ENCODE data around the gene CTNNA2. TPM values are rescaled to one million over a fixed set of nuclear protein-coding genes. Genes with fewer than 3 reads are reported as not detected.

CTNNA2 gene
- total RNA-seq, 2 donors from 2014 or later, result not detected

DNA sequence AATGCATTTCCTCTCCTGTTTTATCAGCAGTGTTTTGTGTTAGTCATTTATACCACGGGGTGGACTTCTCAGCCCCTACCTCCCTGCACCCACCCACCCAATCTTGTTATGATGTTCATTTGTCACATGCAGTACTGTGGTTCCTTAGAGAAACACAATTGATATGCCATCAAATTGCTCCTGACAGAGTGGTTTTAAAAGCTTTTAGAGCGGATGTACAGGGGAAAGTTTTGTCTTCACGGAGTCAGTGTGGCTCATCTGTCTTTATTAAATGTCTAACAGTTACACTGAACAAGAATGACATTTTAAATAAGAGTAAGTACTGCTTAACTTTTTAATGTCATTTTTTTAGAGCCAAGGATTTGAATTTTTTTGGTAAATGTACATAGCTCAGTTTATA, 634.8 kb downstream of the CTNNA2 start:
- intact Hi-C loops (cut with DNase I), result no loop called here
- no peak for DNase-seq
- ATAC-seq, result no peak

- DNase-seq (no peak), ATAC-seq (no peak)
- intact Hi-C loops (cut with DNase I), result no loop called here
Observed at GRCh38 chr2:80148906-80149305, 636.1 kb downstream of the CTNNA2 start.

- intact Hi-C loops (cut with DNase I), result no loop called here
- ATAC-seq, result no peak
- no peak for DNase-seq
Observed at GRCh38 chr2:80149991-80150390, 637.1 kb downstream of the CTNNA2 start.

DNA sequence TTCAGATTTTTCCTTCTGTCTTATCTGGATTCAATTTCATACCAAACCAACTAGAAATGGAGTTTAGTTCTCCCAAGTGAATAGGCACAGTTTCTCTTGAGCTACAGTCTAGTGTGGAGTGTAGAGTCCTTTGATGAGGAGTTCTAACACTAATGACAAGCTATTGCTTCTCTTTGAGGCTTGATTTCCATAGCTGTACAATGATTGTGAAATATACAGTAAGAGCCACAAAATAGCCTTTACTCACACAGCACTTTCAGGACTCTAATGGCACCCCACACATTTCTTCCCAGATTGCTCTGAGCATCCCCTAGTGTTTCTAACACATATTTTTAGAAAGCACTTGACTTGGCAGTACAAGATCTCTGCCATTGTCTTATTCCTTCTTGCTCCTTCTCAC, 638.4 kb downstream of the CTNNA2 start:
- ATAC-seq (no peak), DNase-seq (no peak)
- intact Hi-C loops (cut with DNase I), result no loop called here

DNA sequence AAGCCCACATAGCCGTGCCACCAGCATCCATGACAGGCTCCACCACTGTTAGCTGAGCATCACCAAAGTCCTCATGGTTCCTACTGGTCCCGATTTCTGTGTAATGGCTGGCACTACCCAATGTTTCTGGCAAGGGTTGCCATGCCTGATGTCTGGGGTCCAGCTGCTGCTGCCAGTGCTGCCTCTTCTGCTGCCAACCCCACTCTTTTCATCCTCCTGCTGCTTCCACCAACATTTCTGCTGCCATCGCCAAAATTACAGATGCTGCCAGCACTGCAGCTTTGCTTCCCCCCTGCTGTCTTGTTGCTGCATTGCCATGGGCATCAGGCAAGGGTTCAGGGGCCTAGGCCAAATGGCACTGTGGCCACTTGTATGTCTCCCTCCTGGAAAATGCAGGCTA, 638.8 kb downstream of the CTNNA2 start:
- intact Hi-C loops (cut with DNase I), result no loop called here
- DNase-seq (no peak), ATAC-seq (no peak)

GRCh38 chr2:80153151-80153550, 640.3 kb downstream of the CTNNA2 start:
- intact Hi-C loops (cut with DNase I), result no loop called here
- ATAC-seq (no peak), DNase-seq (no peak)

GRCh38 chr2:80153768-80154167, 640.9 kb downstream of the CTNNA2 start:
- ATAC-seq, result no peak
- intact Hi-C loops (cut with DNase I), result no loop called here

GRCh38 chr2:80154231-80154915, 641.5 kb downstream of the CTNNA2 start:
- DNase-seq (no peak), ATAC-seq (no peak)
- intact Hi-C loops (cut with DNase I), result no loop called here

More at GRCh38 chr2:80153768-80154167, 640.9 kb downstream of the CTNNA2 start:
- no peak for DNase-seq

DNA sequence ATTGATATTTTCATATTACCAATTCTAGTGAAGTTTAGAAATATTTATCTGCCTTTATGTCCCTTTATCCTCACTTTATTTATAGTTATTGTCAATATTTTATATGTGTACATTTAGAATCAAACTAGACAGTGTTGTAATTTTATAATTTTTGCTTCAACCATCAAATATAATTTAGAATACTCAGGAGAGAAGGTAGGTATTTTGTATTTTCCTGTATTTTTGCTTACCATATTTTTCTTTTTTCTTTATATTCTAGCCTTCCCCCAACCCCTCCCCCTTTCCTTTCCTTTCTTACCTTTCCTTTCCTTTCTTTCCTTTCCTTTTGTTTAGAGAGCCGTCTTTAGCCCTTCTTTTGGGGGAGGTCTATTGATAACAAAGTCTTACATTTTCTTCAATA, 651.5 kb downstream of the CTNNA2 start:
- ATAC-seq, result no peak
- intact Hi-C loops (cut with DNase I), result no loop called here
- DNase-seq, result no peak

DNA sequence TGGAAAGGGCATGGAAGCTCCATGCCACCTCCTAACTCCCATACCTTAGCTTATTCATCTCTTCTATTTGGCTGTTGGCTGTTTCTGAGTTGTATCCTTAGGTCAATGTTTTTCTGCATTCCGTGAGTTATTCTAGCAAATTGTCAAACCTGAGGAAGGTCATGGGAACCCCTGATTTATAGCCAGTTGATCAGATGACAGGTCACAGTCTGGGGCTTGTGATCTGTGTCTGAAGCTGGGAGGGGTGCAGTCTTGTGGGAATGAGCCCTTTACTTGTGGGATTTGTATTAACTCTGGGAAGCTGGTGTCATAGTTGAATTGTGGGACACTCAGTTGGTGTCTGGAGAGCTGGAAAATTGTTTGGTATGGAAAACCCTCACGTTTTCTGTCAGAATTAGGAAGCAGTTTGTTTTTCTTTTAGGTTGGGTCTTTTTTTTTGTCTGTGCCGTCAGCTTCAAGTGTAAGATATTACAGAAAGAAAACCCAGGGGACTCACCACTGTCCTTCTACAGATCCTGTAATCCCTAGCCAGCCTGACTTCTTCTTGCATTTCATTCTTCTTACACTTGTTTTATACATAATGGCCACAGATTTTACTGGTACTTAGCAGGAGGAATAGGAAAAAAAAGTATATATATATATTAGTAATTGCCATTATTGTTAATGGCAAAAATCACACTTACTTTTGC, 653.8 kb downstream of the CTNNA2 start:
- no peak for DNase-seq
- no peak for ATAC-seq
- intact Hi-C loops (cut with DNase I), result no loop called here

- intact Hi-C loops (cut with DNase I), result no loop called here
- no peak for ATAC-seq
- DNase-seq, result no peak
Observed at GRCh38 chr2:80167284-80167808, 654.5 kb downstream of the CTNNA2 start.

- intact Hi-C loops (cut with DNase I), result no loop called here
- DNase-seq (no peak), ATAC-seq (no peak)
Observed at GRCh38 chr2:80168037-80168436, 655.2 kb downstream of the CTNNA2 start.

- no peak for DNase-seq
- intact Hi-C loops (cut with DNase I), result no loop called here
- ATAC-seq, result no peak
Observed at GRCh38 chr2:80168801-80169200, 656.0 kb downstream of the CTNNA2 start.

DNA sequence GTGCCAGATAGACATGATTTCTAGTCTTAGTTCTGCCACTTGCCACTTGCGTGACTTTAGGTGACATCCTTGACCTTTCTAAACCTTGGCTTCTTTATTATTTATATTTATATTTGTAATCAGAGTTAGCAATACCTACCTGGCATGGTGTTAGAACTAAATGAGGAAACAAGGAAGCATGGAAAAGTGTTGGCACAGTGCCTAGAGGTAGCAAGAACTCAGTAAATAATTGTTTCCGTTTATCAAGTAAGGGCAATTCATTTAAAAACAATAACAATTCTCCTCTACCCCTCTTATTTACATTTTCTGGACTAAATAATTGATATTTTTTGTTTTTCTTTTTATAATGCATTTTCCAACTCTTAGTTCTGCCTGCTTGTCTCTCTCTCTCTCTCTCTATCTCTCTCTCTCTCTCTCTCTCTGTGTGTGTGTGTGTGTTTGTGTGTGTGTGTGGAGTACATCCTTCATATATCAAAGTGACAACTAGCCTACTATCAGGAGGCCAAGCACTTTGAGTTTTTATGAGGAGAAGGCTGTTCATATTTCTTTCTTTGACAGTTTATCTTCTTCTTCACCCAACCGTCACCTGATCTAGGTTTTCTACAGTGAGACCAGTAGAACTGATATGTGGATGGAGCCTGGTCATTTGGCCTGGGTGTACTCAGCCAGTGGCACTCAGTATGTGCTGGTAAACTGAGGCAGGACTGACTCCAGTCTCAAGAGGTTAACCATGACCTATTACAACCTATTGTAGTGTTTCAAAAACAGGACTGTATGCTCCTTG, 657.2 kb downstream of the CTNNA2 start:
- intact Hi-C loops (cut with DNase I), result no loop called here
- no peak for DNase-seq

GRCh38 chr2:80185091-80185490, 672.2 kb downstream of the CTNNA2 start:
- intact Hi-C loops (cut with DNase I), result no loop called here
- no peak for ATAC-seq
- no peak for DNase-seq

More for the DNA sequence above, 657.2 kb downstream of the CTNNA2 start:
- ATAC-seq, result no peak

- intact Hi-C loops (cut with DNase I), result no loop called here
- ATAC-seq (peak in 1 of 2 donors; percentile 32), DNase-seq (no peak)
Observed at GRCh38 chr2:80186262-80186661, 673.4 kb downstream of the CTNNA2 start.

DNA sequence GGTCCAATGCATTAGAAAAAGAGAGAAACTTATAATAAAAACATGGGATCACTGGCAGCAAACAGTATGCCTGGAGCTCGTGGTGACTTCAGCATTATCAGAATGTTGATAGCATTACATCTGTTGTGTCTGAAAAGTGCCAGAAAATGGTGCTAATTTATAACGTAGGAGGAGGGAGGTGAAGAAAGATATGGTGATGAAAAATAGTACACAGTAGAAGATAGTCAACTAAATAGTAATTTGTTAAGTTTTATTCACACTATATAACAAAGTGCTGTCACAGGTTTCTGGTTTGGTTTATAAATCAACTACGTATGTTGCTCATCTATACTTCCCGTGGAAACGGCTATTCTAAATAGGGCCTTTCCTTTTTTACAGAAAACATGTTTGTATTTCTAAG, 674.3 kb downstream of the CTNNA2 start:
- DNase-seq, result no peak

DNA sequence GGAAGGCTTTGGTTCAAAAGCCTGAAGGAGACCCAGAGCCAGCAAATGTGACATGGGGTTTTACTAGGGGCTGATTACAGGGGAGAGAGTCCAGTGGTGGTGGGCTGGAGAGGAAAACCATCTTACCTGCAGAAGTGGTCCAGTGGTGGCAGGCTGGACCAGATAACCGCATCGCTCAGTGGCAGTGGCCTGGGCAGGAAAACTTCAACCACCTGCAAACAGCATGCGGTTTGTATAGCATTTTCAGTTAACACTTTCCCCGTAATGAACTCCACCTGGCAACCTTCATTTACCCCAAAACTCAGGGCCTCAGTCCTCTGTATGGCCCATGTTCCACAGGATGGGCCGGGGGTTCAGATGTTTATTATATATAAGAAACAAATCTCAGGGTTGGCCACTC, 677.3 kb downstream of the CTNNA2 start:
- intact Hi-C loops (cut with DNase I), result no loop called here
- ATAC-seq (no peak), DNase-seq (no peak)

More for the DNA sequence above, 674.3 kb downstream of the CTNNA2 start:
- ATAC-seq, result no peak
- intact Hi-C loops (cut with DNase I), result no loop called here

GRCh38 chr2:80193566-80193965, 680.7 kb downstream of the CTNNA2 start:
- intact Hi-C loops (cut with DNase I), result no loop called here
- ATAC-seq (no peak), DNase-seq (no peak)

GRCh38 chr2:80195034-80195433, 682.2 kb downstream of the CTNNA2 start:
- intact Hi-C loops (cut with DNase I), result no loop called here
- DNase-seq (no peak), ATAC-seq (no peak)

Data from left cardiac atrium (tissue), 4 donors.